HG03039 (cell line): ENCODE data around the gene WFIKKN2.
"Not testable (repeated sequence)": the region's sequence is repeated elsewhere in the genome, so short reads cannot be mapped to it uniquely, and the experiment has no call there.

Experiments used
- ATAC-seq: cut with Tn5 transposase; IDR thresholded peaks from one replicate; pipeline ENCODE4 v1.9.1; 2021; ENCODE audit warnings: mild to moderate bottlenecking, moderate library complexity; ENCODE audit not compliant: unreplicated experiment

WFIKKN2 gene

GRCh38 chr17:50871364-50871763, 36.0 kb downstream of the WFIKKN2 start:
- no peak for ATAC-seq

GRCh38 chr17:50871898-50872297, 36.5 kb downstream of the WFIKKN2 start:
- ATAC-seq: no peak

GRCh38 chr17:50872710-50873424, 37.5 kb downstream of the WFIKKN2 start:
- ATAC-seq: no peak

GRCh38 chr17:50875074-50875473, 39.7 kb downstream of the WFIKKN2 start:
- ATAC-seq: no peak

- not testable (repeated sequence) for ATAC-seq
These were observed 41.7 kb downstream of the WFIKKN2 start for GRCh38 chr17:50877042-50877441.

GRCh38 chr17:50877838-50878237, 42.5 kb downstream of the WFIKKN2 start:
- ATAC-seq: no peak

- ATAC-seq: no peak
These were observed 43.7 kb downstream of the WFIKKN2 start for GRCh38 chr17:50879086-50879485.

GRCh38 chr17:50881182-50881581, 45.8 kb downstream of the WFIKKN2 start:
- no peak for ATAC-seq

GRCh38 chr17:50882851-50883250, 47.5 kb downstream of the WFIKKN2 start:
- no peak for ATAC-seq

GRCh38 chr17:50883850-50884438, 48.6 kb downstream of the WFIKKN2 start:
- no peak for ATAC-seq

GRCh38 chr17:50884439-50885311, 49.3 kb downstream of the WFIKKN2 start:
- no peak for ATAC-seq

GRCh38 chr17:50887705-50888245, 52.4 kb downstream of the WFIKKN2 start:
- ATAC-seq: no peak

GRCh38 chr17:50889528-50890118, 54.2 kb downstream of the WFIKKN2 start:
- no peak for ATAC-seq

GRCh38 chr17:50890675-50891516, 55.5 kb downstream of the WFIKKN2 start:
- no peak for ATAC-seq

- no peak for ATAC-seq
These were observed 56.2 kb downstream of the WFIKKN2 start for GRCh38 chr17:50891577-50891989.
